NCI-H748 (cell line): ENCODE measurements around the gene EN1.

Source experiments
- DNase-seq: peaks from one replicate; lab custom pipeline; 2025; ENCODE audit not compliant: unreplicated experiment; lab: John Stamatoyannopoulos, UW

The EN1 gene

GRCh38 chr2:118843483-118844132 is 3.8 kb downstream of the EN1 start:
- no peak for DNase-seq

GRCh38 chr2:118842661-118843482 is 4.6 kb downstream of the EN1 start:
- no peak for DNase-seq

GRCh38 chr2:118841828-118842461 is 5.5 kb downstream of the EN1 start:
- DNase-seq: no peak

- no peak for DNase-seq
Measured at GRCh38 chr2:118841450-118841827, 6.0 kb downstream of the EN1 start.

GRCh38 chr2:118838741-118839455 is 8.6 kb downstream of the EN1 start:
- DNase-seq: no peak

GRCh38 chr2:118837621-118838020 is 9.8 kb downstream of the EN1 start:
- no peak for DNase-seq

- DNase-seq: no peak
Measured at GRCh38 chr2:118837067-118837466, 10.4 kb downstream of the EN1 start.

GRCh38 chr2:118836411-118836930 is 11.0 kb downstream of the EN1 start:
- no peak for DNase-seq

GRCh38 chr2:118835746-118836410 is 11.6 kb downstream of the EN1 start:
- peak; percentile 41 for DNase-seq

- peak; percentile 14 for DNase-seq
Measured at GRCh38 chr2:118834901-118835745, 12.3 kb downstream of the EN1 start.

GRCh38 chr2:118834440-118834810 is 13.0 kb downstream of the EN1 start:
- no peak for DNase-seq

- no peak for DNase-seq
Measured at GRCh38 chr2:118833716-118834439, 13.6 kb downstream of the EN1 start.

GRCh38 chr2:118832791-118833715 is 14.4 kb downstream of the EN1 start:
- no peak for DNase-seq

GRCh38 chr2:118832071-118832790 is 15.2 kb downstream of the EN1 start:
- peak; percentile 12 for DNase-seq

- DNase-seq: no peak
Measured at GRCh38 chr2:118830881-118831280, 16.6 kb downstream of the EN1 start.

GRCh38 chr2:118830118-118830517 is 17.3 kb downstream of the EN1 start:
- DNase-seq: no peak

- no peak for DNase-seq
Measured at GRCh38 chr2:118826093-118826492, 21.4 kb downstream of the EN1 start.
